HepG2 (cell line): ENCODE data around the gene COX7A2L. TPM values are rescaled to one million over a fixed set of nuclear protein-coding genes. Genes with fewer than 3 reads are reported as not detected.

Source experiments
- CSRNP1 ChIP-seq: sonication (generic); formaldehyde crosslinking; IDR thresholded peaks from 2 replicates; pipeline ENCODE4 v1.8.1; 2023; ENCODE audit warnings: mild to moderate bottlenecking, missing genetic modification reagents
- HNF4A ChIP-seq: sonication (generic); formaldehyde crosslinking; IDR thresholded peaks from 2 replicates; pipeline ENCODE4 v1.4.0; 2020; ENCODE audit warnings: missing genetic modification reagents
- HOXA3 ChIP-seq: sonication (generic); formaldehyde crosslinking; IDR thresholded peaks from 2 replicates; pipeline ENCODE4 v1.5.0; 2020; ENCODE audit warnings: missing genetic modification reagents
- IKZF1 ChIP-seq: fragments of 450-650 bp; IDR thresholded peaks from 2 replicates; pipeline ENCODE4 v1.7.1; 2016
- IRF2 ChIP-seq: IDR thresholded peaks from 2 replicates; pipeline ENCODE4 v1.6.1; 2018; ENCODE audit warnings: missing genetic modification reagents, missing compliant biosample characterization
- MAFK ChIP-seq, 2 experiments: IDR thresholded peaks in 1 of 2; conservative IDR thresholded peaks in 1 of 2; 2 replicates each; pipeline ENCODE4 v1.6.1; 2011; ENCODE audit warnings: improper control_type of control experiment in 2 of 2, low read length in 2 of 2
- MEF2D ChIP-seq: sonication (generic); formaldehyde crosslinking; IDR thresholded peaks from 2 replicates; pipeline ENCODE4 v1.5.1; 2020; ENCODE audit warnings: mild to moderate bottlenecking, missing genetic modification reagents
- MXD3 ChIP-seq: IDR thresholded peaks from 2 replicates; pipeline ENCODE4 v1.6.1; 2016; ENCODE audit warnings: mild to moderate bottlenecking, missing biosample characterization, missing genetic modification reagents
- PAF1 ChIP-seq: IDR thresholded peaks from 2 replicates; pipeline ENCODE4 v1.6.1; 2016; ENCODE audit warnings: missing genetic modification reagents, missing compliant biosample characterization
- PAXIP1 ChIP-seq: sonication (generic); formaldehyde crosslinking; conservative IDR thresholded peaks from 2 replicates; pipeline ENCODE4 v1.4.0; 2020; ENCODE audit warnings: mild to moderate bottlenecking, missing genetic modification reagents, moderate library complexity
- POLR2A ChIP-seq, 2 experiments: IDR thresholded peaks; 2 replicates each; pipeline ENCODE4 v1.6.1; 2011; ENCODE audit warnings: low read depth in 2 of 2, low read length in 2 of 2, mild to moderate bottlenecking in 1 of 2, moderate library complexity in 1 of 2; ENCODE audit not compliant: insufficient read depth in 1 of 2
- RFXAP ChIP-seq: sonication (generic); formaldehyde crosslinking; IDR thresholded peaks from 2 replicates; pipeline ENCODE4 v1.4.0; 2020; ENCODE audit warnings: missing genetic modification reagents, borderline replicate concordance
- SATB2 ChIP-seq: sonication (generic); formaldehyde crosslinking; IDR thresholded peaks from 2 replicates; pipeline ENCODE4 v1.5.0; 2020; ENCODE audit warnings: missing genetic modification reagents
- SMYD3 ChIP-seq: sonication (generic); formaldehyde crosslinking; IDR thresholded peaks from 2 replicates; pipeline ENCODE4 v1.8.1; 2023; ENCODE audit warnings: mild to moderate bottlenecking, missing genetic modification reagents
- TEAD2 ChIP-seq: sonication (generic); formaldehyde crosslinking; IDR thresholded peaks from 2 replicates; pipeline ENCODE4 v1.9.0; 2021; ENCODE audit warnings: missing genetic modification reagents
- ZBTB21 ChIP-seq: sonication (generic); formaldehyde crosslinking; IDR thresholded peaks from 2 replicates; pipeline ENCODE4 v1.4.0; 2020; ENCODE audit warnings: missing genetic modification reagents
- ZFP1 ChIP-seq: IDR thresholded peaks from 2 replicates; pipeline ENCODE4 v1.6.1; 2016
- ZNF260 ChIP-seq: sonication (generic); formaldehyde crosslinking; IDR thresholded peaks from 2 replicates; pipeline ENCODE4 v1.4.0; 2020; ENCODE audit warnings: missing genetic modification reagents, low read depth, mild to moderate bottlenecking, borderline replicate concordance
- ZNF337 ChIP-seq: sonication (generic); formaldehyde crosslinking; IDR thresholded peaks from 2 replicates; pipeline ENCODE4 v1.5.1; 2020; ENCODE audit warnings: missing genetic modification reagents, low read depth, mild to moderate bottlenecking, borderline replicate concordance
- ZNF607 ChIP-seq: sonication (generic); formaldehyde crosslinking; IDR thresholded peaks from 2 replicates; pipeline ENCODE4 v1.5.1; 2020; ENCODE audit warnings: missing genetic modification reagents, mild to moderate bottlenecking, borderline replicate concordance
- ZNF710 ChIP-seq: sonication (generic); formaldehyde crosslinking; IDR thresholded peaks from 2 replicates; pipeline ENCODE4 v1.5.0; 2020; ENCODE audit warnings: mild to moderate bottlenecking, missing genetic modification reagents, borderline replicate concordance
- ZSCAN29 ChIP-seq: sonication (generic); formaldehyde crosslinking; conservative IDR thresholded peaks from 2 replicates; pipeline ENCODE4 v1.4.0; 2020; ENCODE audit warnings: mild to moderate bottlenecking, missing genetic modification reagents
- polyA plus RNA-seq, 8 experiments: library from polyadenylated mRNA; depleted of rRNA in 3 of 8; stranded (reverse) in 7 of 8; unstranded in 1 of 8; fragments of >200 nt; fragmentation: Illumina TruSeq in 4 of 8; extraction: Trizol in 4 of 8; gene quantifications; 2 replicates each; pipeline versions ENCODE4 v1.2.1 to v1.2.3, GENCODE V29; 2011 to 2016; ENCODE audit warnings: low read depth in 4 of 8, missing spikeins in 1 of 8, mixed read lengths in 1 of 8; ENCODE audit not compliant: insufficient read depth in 1 of 8
- total RNA-seq, 5 experiments: library from RNA; depleted of rRNA; stranded (reverse); fragments of >200 nt; fragmentation: Illumina TruSeq; extraction: Trizol; gene quantifications; 2 replicates each; pipeline ENCODE4 v1.2.3, GENCODE V29; 2016; ENCODE audit warnings: low read depth in 1 of 5

The COX7A2L gene
- total and polyA plus RNA-seq, 2 of the 13 experiments (the other 11 are each of a cell fraction or from before 2014, with no cell fraction given) = 155 to 201 TPM

- TF ChIP-seq HOXA3 (CRISPR knock-in tag) = peak; percentile 24; the same call in 1 of the 2 replicates
- TF ChIP-seq ZSCAN29 (CRISPR knock-in tag) = 0 out of 2 replicates have a peak, but pooled peaks have one; percentile 13
- 0 out of 2 replicates have a peak, but pooled peaks have one; percentile 67 for TF ChIP-seq MEF2D
- 0 out of 2 replicates have a peak, but pooled peaks have one; percentile 65 for TF ChIP-seq TEAD2 (CRISPR knock-in tag)
- TF ChIP-seq IRF2 (CRISPR knock-in tag) = no peak
- peak; percentile 11 to 45; a peak in 2 of 4 replicates for TF ChIP-seq MAFK (conservative IDR thresholded peaks at IDR 0.05 in 1 of 2, IDR thresholded peaks at IDR 0.05 in 1 of 2; ENCODE audit: low read length in 2 of 2)
- TF ChIP-seq ZNF260 (CRISPR knock-in tag) = no peak
- TF ChIP-seq ZNF607 (CRISPR knock-in tag) = peak; percentile 50; the same call in 1 of the 2 replicates
- peak; percentile 41; the same call in 1 of the 2 replicates for TF ChIP-seq RFXAP (CRISPR knock-in tag)
- peak in 1 of 2 experiments; percentile 61; a peak in 2 of 4 replicates for TF ChIP-seq POLR2A (IDR thresholded peaks at IDR 0.05; ENCODE audit: insufficient read depth in 1 of 2, low read depth in 2 of 2, low read length in 2 of 2)
- TF ChIP-seq SMYD3 = peak; percentile 65; the same call in 1 of the 2 replicates
- TF ChIP-seq ZNF710 = no peak
- peak; percentile 67; the same call in 1 of the 2 replicates for TF ChIP-seq PAF1 (CRISPR knock-in tag)
- TF ChIP-seq SATB2 (CRISPR knock-in tag) = 0 out of 2 replicates have a peak, but pooled peaks have one; percentile 34
- TF ChIP-seq ZBTB21 (CRISPR knock-in tag) = peak; percentile 65; the same call in 1 of the 2 replicates
- no peak for TF ChIP-seq PAXIP1 (CRISPR knock-in tag)
- TF ChIP-seq MXD3 (CRISPR knock-in tag) = 0 out of 2 replicates have a peak, but pooled peaks have one; percentile 14
- no peak for TF ChIP-seq ZFP1 (CRISPR knock-in tag)
- TF ChIP-seq ZNF337 (CRISPR knock-in tag) = peak; percentile 67; the same call in 1 of the 2 replicates
- no peak for TF ChIP-seq HNF4A
- TF ChIP-seq IKZF1 = no peak
- no peak for TF ChIP-seq CSRNP1 (CRISPR knock-in tag)
Measured at GRCh38 chr2:42342061-42342794, 18.8 kb downstream of the COX7A2L start (continued).
